ENCODE data around the gene LMX1B. TPM values are rescaled to one million over a fixed set of nuclear protein-coding genes. Genes with fewer than 3 reads are reported as not detected.

Gene LMX1B
- polyA plus RNA-seq, 1 donor from 2014 or later, result not detected

- TF ChIP-seq MXI1 (conservative IDR thresholded peaks at IDR 0.05; ENCODE audit: poor library complexity, severe bottlenecking) (no peak), SMC3 (conservative IDR thresholded peaks at IDR 0.05; ENCODE audit: poor library complexity) (no peak), RAD21 (conservative IDR thresholded peaks at IDR 0.05) (no peak), TAF1 (IDR thresholded peaks at IDR 0.05; ENCODE audit: low read depth) (no peak), CTCF (IDR thresholded peaks at IDR 0.05; ENCODE audit: poor library complexity, severe bottlenecking) (no peak), REST (IDR thresholded peaks at IDR 0.05; ENCODE audit: borderline replicate concordance) (no peak), POLR2AphosphoS5 (IDR thresholded peaks at IDR 0.05) (no peak), EZH2 (IDR thresholded peaks at IDR 0.05; ENCODE audit: borderline replicate concordance, insufficient read depth, low read length, poor library complexity, severe bottlenecking) (no peak), EP300 (conservative IDR thresholded peaks at IDR 0.05; ENCODE audit: poor library complexity, severe bottlenecking) (no peak)
- no peaks in the 10 kb centered on the region for H3K9me2 ChIP-seq (ENCODE audit: insufficient read depth, low read length)
- H3K27me3 ChIP-seq (ENCODE audit: insufficient read depth, low read depth, low read length), result peaks cover 32% of the 10 kb centered on the region
- H3K79me2 ChIP-seq (replicated peaks; ENCODE audit: insufficient read depth, low read length), result no peaks in the 10 kb centered on the region
- no peaks in the 10 kb centered on the region for H3K9me3 ChIP-seq (ENCODE audit: low read length)
- no peaks in the 10 kb centered on the region for H3F3A ChIP-seq (ENCODE audit: insufficient read depth, low read length, poor library complexity, severe bottlenecking)
- H3K4me3 ChIP-seq (ENCODE audit: low read length), result no peak overlapping the region
- no peak overlapping the region for H3K27ac ChIP-seq (ENCODE audit: low read length)
- no peaks in the 10 kb centered on the region for H3K36me3 ChIP-seq (ENCODE audit: insufficient read depth, low read length)
- H3K4me2 ChIP-seq (ENCODE audit: low read length), result no peak overlapping the region
- H2AFZ ChIP-seq (ENCODE audit: low read depth, low read length), result no peak overlapping the region
- no peak overlapping the region for H3K9ac ChIP-seq (ENCODE audit: low read length)
- H4K20me1 ChIP-seq (ENCODE audit: insufficient read depth), result no peaks in the 10 kb centered on the region
These were observed 21.3 kb downstream of the LMX1B start for GRCh38 chr9:126635061-126635460.

- Histone ChIP-seq H3K9me2 (ENCODE audit: insufficient read depth, low read length) (no peaks in the 10 kb centered on the region), H3K9me3 (ENCODE audit: low read length) (no peaks in the 10 kb centered on the region), H3F3A (ENCODE audit: insufficient read depth, low read length, poor library complexity, severe bottlenecking) (no peaks in the 10 kb centered on the region), H3K27me3 (ENCODE audit: insufficient read depth, low read depth, low read length) (peaks cover 24% of the 10 kb centered on the region), H2AFZ (ENCODE audit: low read depth, low read length) (no peak overlapping the region), H3K4me2 (ENCODE audit: low read length) (no peak overlapping the region), H3K9ac (ENCODE audit: low read length) (no peak overlapping the region), H3K36me3 (ENCODE audit: insufficient read depth, low read length) (no peaks in the 10 kb centered on the region), H3K27ac (ENCODE audit: low read length) (no peak overlapping the region), H4K20me1 (ENCODE audit: insufficient read depth) (no peaks in the 10 kb centered on the region), H3K79me2 (replicated peaks; ENCODE audit: insufficient read depth, low read length) (no peaks in the 10 kb centered on the region), H3K4me3 (ENCODE audit: low read length) (no peak overlapping the region)
- TF ChIP-seq REST (IDR thresholded peaks at IDR 0.05; ENCODE audit: borderline replicate concordance), result no peak
- no peak for TF ChIP-seq SMC3 (conservative IDR thresholded peaks at IDR 0.05; ENCODE audit: poor library complexity)
These were observed 22.1 kb downstream of the LMX1B start for GRCh38 chr9:126635661-126636439.

Measured in neural cell (in vitro differentiated cells).